ENCODE results near the gene PRKCZ. TPM values are rescaled to one million over a fixed set of nuclear protein-coding genes. Genes with fewer than 3 reads are reported as not detected.
A peak's percentile ranks its signal among the peaks of the same experiment; 100 is the strongest.

Gene PRKCZ
- total and polyA plus RNA-seq, 9 of the 15 experiments (the other 6 are each of a cell fraction or from before 2014, with no cell fraction given) = 0.07 to 3.1 (median 1.3) TPM

- TF ChIP-seq CHD7 (IDR thresholded peaks at IDR 0.05; ENCODE audit: low read depth, low read length) = no peak
- TF ChIP-seq, protein P1, sequence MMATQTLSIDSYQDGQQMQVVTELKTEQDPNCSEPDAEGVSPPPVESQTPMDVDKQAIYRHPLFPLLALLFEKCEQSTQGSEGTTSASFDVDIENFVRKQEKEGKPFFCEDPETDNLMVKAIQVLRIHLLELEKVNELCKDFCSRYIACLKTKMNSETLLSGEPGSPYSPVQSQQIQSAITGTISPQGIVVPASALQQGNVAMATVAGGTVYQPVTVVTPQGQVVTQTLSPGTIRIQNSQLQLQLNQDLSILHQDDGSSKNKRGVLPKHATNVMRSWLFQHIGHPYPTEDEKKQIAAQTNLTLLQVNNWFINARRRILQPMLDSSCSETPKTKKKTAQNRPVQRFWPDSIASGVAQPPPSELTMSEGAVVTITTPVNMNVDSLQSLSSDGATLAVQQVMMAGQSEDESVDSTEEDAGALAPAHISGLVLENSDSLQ (IDR thresholded peaks at IDR 0.05) = peak; percentile 70; the same call in 1 of the 2 replicates
- peak; percentile 97 for TF ChIP-seq ZFP36 (IDR thresholded peaks at IDR 0.05; ENCODE audit: low read depth, low read length, partially characterized antibody)
- TF ChIP-seq TEAD1 (CRISPR knock-in tag; IDR thresholded peaks at IDR 0.05) = no peak
- TF ChIP-seq HEY1 (CRISPR knock-in tag; IDR thresholded peaks at IDR 0.05; ENCODE audit: borderline replicate concordance) = no peak
- no peak for TF ChIP-seq ZNF184 (CRISPR knock-in tag; IDR thresholded peaks at IDR 0.05)
- TF ChIP-seq, protein P2, sequence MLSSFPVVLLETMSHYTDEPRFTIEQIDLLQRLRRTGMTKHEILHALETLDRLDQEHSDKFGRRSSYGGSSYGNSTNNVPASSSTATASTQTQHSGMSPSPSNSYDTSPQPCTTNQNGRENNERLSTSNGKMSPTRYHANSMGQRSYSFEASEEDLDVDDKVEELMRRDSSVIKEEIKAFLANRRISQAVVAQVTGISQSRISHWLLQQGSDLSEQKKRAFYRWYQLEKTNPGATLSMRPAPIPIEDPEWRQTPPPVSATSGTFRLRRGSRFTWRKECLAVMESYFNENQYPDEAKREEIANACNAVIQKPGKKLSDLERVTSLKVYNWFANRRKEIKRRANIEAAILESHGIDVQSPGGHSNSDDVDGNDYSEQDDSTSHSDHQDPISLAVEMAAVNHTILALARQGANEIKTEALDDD (IDR thresholded peaks at IDR 0.05) = no peak
- no peak for TF ChIP-seq ETS1 (conservative IDR thresholded peaks at IDR 0.05; ENCODE audit: control insufficient read depth, low read depth, low read length)
- TF ChIP-seq ATF1 (CRISPR knock-in tag; IDR thresholded peaks at IDR 0.05) = no peak
- no peak; the same call in 1 of the 2 replicates for TF ChIP-seq ATF1 (tag; IDR thresholded peaks at IDR 0.05)
- 0 out of 2 replicates have a peak, but pooled peaks have one; percentile 36 for TF ChIP-seq GABPB1 (CRISPR knock-in tag; IDR thresholded peaks at IDR 0.05)
Measured at GRCh38 chr1:2108213-2108876, 58.1 kb downstream of the PRKCZ start (continued).
